Fibroblast of peridontal ligament (primary cell): ENCODE measurements around the gene SH3BGR.

ENCODE experiments used
- DNase-seq: peaks from one replicate; pipeline ENCODE4 v3.0.0-alpha.2; 2010; ENCODE audit errors: extremely low read depth

Gene SH3BGR

DNA sequence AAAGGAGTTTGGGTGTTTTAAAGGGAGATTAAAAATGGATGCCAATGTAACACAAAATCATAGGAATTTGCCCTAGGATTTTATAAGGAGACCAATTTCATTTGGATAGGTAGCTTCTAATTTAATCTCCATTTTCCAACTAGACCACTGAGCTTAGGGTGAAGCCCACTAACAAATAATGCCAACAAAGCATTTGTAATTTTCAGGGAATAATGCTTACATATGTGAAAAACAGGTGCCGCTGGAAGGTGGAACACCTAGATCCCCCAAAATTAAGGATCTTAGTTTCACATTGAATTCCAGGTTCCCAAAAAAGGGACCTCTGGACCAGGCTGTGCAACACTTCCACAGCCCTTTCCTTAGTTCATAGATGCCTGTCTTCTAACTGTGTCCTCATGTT lies 94.8 kb downstream of the SH3BGR start:
- DNase-seq, result no peak

- DNase-seq, result no peak
Measured at GRCh38 chr21:39552856-39553255, 101.1 kb downstream of the SH3BGR start.

DNA sequence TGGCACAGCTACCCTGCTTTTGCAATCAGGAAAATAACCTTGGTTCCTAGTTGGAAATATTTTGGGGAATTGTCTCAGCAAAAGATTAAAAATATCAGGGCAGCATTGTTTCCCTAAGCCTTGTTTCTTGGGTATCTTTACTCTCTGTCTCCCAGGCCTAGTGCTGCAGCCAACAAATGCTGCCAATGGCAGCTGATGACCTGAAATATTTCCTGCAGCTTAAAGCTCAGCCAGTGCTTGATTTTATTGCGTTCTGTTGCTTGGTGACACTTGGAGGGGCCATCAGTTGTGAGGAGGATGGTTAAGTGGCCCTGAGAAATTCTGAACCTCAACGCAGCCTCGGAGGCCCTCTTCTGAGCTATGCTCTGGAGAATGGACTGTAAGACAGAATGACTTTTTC lies 101.6 kb downstream of the SH3BGR start:
- DNase-seq, result no peak

DNA sequence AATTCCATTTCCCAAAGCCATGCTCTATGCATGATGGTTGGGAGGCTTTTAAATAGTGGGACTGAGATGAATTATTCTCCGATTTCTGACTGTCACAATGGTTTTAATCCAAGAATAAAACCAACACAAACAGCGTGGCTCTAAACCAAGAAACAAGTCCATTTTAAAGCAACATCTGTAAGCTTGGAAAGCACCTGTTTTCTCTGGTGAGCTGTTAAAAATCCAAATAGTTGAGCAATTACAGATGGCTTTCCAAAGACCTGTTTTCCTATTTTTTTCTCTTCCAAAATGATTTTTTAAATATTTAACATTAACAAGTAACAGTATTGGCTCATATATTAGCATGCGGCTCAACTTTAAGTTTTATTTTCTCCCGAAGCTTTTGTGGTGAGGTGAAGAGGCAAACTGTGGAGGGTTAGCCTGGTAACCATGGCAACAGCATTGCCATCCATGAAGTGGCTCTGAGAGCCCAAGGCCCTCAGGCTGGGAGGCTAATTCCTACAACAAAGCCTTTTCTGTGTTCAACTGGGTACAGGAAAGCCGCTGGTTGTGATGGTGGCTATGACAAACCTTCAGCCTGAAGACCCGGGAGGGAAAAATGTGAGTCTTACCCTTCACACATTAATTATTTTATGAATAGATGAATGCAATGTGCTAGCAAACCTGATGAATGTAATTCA lies 104.3 kb downstream of the SH3BGR start:
- DNase-seq, result no peak

GRCh38 chr21:39559511-39559910 lies 107.7 kb downstream of the SH3BGR start:
- no peak for DNase-seq

GRCh38 chr21:39561140-39561539 lies 109.4 kb downstream of the SH3BGR start:
- DNase-seq, result no peak

DNA sequence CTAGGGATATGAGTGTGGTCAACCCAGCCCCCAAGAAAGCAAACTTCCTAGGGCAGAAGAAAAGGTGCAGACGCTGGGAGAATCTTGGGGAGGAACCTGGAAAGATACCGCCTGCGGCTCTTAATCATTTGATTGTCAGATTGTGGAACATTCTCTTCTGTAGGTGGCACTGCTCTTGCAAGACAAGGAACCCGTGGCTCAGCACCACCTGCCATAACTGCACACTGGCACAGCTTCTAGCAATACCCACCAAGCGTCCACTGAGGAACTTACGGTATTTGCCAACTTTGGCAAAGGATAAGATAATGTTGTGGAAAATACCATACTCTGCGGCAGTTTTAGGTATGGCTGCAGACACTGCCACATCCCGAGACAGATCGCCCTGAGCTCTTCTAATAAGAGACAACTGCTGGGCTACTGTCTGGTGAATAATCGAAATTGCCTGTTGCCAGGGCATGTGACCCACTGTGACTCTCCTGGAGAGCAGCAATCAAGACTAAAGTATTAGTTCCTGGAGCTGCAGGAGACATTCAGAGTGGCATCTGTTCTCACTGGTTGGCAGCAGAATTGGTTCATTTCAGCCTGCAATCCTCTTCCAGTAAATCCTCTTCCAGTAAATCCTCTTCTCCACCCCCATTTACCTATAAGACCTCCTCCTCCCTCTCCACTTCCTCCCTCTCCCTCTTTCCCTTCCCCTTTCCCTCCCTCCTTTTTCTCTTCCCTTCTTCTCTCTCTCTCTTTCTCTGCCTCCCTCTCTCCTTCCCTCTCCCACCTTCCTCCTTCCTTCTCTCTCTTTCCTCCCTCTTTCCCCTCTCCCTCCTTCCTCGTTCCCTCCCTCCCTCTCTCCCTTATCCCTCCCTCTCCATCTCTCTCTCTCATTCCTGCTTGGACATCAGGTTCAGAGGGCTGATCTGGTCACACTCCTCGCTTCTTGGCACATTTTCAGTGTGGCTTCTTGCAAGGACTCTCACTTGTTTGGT lies 111.3 kb downstream of the SH3BGR start:
- DNase-seq, result no peak

- no peak for DNase-seq
Measured at GRCh38 chr21:39564200-39564599, 112.4 kb downstream of the SH3BGR start.
